Measurements from ENCODE around the gene ECT2. TPM values are rescaled to one million over a fixed set of nuclear protein-coding genes. Genes with fewer than 3 reads are reported as not detected.
"Not testable (repeated sequence)": the region's sequence is repeated elsewhere in the genome, so short reads cannot be mapped to it uniquely, and the experiment has no call there.

The ECT2 gene
- total RNA-seq, 1 donor from 2014 or later: 20.5 TPM

GRCh38 chr3:172717493-172718088 lies 32.9 kb upstream of the ECT2 start:
- Histone ChIP-seq H3K27me3 (ENCODE audit: control insufficient read depth, insufficient read depth, low read length) (no peaks in the 10 kb centered on the region), H3K36me3 (ENCODE audit: control insufficient read depth, insufficient read depth, low read length) (no peaks in the 10 kb centered on the region), H3K4me3 (ENCODE audit: low read depth, low read length) (no peak overlapping the region)
- TF ChIP-seq CTCF (IDR thresholded peaks at IDR 0.05; ENCODE audit: insufficient read depth, low read length, poor library complexity, severe bottlenecking): peak; percentile 11
- DNase-seq (ENCODE audit: low read depth): no peak

GRCh38 chr3:172722536-172723040 lies 27.9 kb upstream of the ECT2 start:
- not testable (repeated sequence) for H3K27me3 ChIP-seq (ENCODE audit: control insufficient read depth, insufficient read depth, low read length); H3K36me3 ChIP-seq (ENCODE audit: control insufficient read depth, insufficient read depth, low read length); DNase-seq (ENCODE audit: low read depth); H3K4me3 ChIP-seq (ENCODE audit: low read depth, low read length)

- DNase-seq (ENCODE audit: low read depth): no peak
These were observed 24.1 kb upstream of the ECT2 start for GRCh38 chr3:172726380-172726779.

GRCh38 chr3:172735014-172735413 lies 15.5 kb upstream of the ECT2 start:
- no peak for DNase-seq (ENCODE audit: low read depth)
- H3K4me3 ChIP-seq (ENCODE audit: low read depth, low read length): no peak overlapping the region
- no peaks in the 10 kb centered on the region for H3K36me3 ChIP-seq (ENCODE audit: control insufficient read depth, insufficient read depth, low read length)
- no peaks in the 10 kb centered on the region for H3K27me3 ChIP-seq (ENCODE audit: control insufficient read depth, insufficient read depth, low read length)
- no peak for TF ChIP-seq CTCF (IDR thresholded peaks at IDR 0.05; ENCODE audit: insufficient read depth, low read length, poor library complexity, severe bottlenecking)

More at GRCh38 chr3:172726380-172726779, 24.1 kb upstream of the ECT2 start:
- H3K4me3 ChIP-seq (ENCODE audit: low read depth, low read length): no peak overlapping the region
- no peak for TF ChIP-seq CTCF (IDR thresholded peaks at IDR 0.05; ENCODE audit: insufficient read depth, low read length, poor library complexity, severe bottlenecking)
- no peaks in the 10 kb centered on the region for H3K36me3 ChIP-seq (ENCODE audit: control insufficient read depth, insufficient read depth, low read length)
- H3K27me3 ChIP-seq (ENCODE audit: control insufficient read depth, insufficient read depth, low read length): no peaks in the 10 kb centered on the region

GRCh38 chr3:172739462-172739861 lies 11.1 kb upstream of the ECT2 start:
- no peak for TF ChIP-seq CTCF (IDR thresholded peaks at IDR 0.05; ENCODE audit: insufficient read depth, low read length, poor library complexity, severe bottlenecking)
- Histone ChIP-seq H3K4me3 (ENCODE audit: low read depth, low read length) (no peak overlapping the region), H3K36me3 (ENCODE audit: control insufficient read depth, insufficient read depth, low read length) (no peaks in the 10 kb centered on the region), H3K27me3 (ENCODE audit: control insufficient read depth, insufficient read depth, low read length) (no peaks in the 10 kb centered on the region)
- DNase-seq (ENCODE audit: low read depth): no peak

- no peak for DNase-seq (ENCODE audit: low read depth)
- Histone ChIP-seq H3K36me3 (ENCODE audit: control insufficient read depth, insufficient read depth, low read length) (no peaks in the 10 kb centered on the region), H3K27me3 (ENCODE audit: control insufficient read depth, insufficient read depth, low read length) (no peaks in the 10 kb centered on the region), H3K4me3 (ENCODE audit: low read depth, low read length) (no peak overlapping the region)
- TF ChIP-seq CTCF (IDR thresholded peaks at IDR 0.05; ENCODE audit: insufficient read depth, low read length, poor library complexity, severe bottlenecking): no peak
These were observed 4.1 kb upstream of the ECT2 start for GRCh38 chr3:172746475-172746874.
